C4-2B (cell line): ENCODE data around the gene CCND1.

Source experiments
- ZFX ChIP-seq: fragments of 450-650 bp; IDR thresholded peaks from 2 replicates; pipeline ENCODE4 v1.6.1; 2017
- TF ChIP-seq, protein P1 (sequence below): fragments of 450-650 bp; conservative IDR thresholded peaks from 2 replicates; pipeline ENCODE4 v1.5.1; 2017; ENCODE audit warnings: mild to moderate bottlenecking

GRCh38 chr11:69697469-69697843, 56.5 kb downstream of the CCND1 start:
- TF ChIP-seq, protein P1, sequence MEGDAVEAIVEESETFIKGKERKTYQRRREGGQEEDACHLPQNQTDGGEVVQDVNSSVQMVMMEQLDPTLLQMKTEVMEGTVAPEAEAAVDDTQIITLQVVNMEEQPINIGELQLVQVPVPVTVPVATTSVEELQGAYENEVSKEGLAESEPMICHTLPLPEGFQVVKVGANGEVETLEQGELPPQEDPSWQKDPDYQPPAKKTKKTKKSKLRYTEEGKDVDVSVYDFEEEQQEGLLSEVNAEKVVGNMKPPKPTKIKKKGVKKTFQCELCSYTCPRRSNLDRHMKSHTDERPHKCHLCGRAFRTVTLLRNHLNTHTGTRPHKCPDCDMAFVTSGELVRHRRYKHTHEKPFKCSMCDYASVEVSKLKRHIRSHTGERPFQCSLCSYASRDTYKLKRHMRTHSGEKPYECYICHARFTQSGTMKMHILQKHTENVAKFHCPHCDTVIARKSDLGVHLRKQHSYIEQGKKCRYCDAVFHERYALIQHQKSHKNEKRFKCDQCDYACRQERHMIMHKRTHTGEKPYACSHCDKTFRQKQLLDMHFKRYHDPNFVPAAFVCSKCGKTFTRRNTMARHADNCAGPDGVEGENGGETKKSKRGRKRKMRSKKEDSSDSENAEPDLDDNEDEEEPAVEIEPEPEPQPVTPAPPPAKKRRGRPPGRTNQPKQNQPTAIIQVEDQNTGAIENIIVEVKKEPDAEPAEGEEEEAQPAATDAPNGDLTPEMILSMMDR: no peak
- TF ChIP-seq ZFX: no peak
